Chondrocyte (in vitro differentiated cells): Measurements from ENCODE around the gene NSUN6. TPM values are rescaled to one million over a fixed set of nuclear protein-coding genes. Genes with fewer than 3 reads are reported as not detected.

Experiments used
- DNase-seq: peaks from one replicate; pipeline ENCODE4 v3.0.0; 2021; ENCODE audit warnings: mixed read lengths, low spot score
- H3K27ac Mint-ChIP-seq: one replicate; pipeline ENCODE4 v1.8.0; 2021; ENCODE audit warnings: mild to moderate bottlenecking, moderate library complexity, mixed read lengths; ENCODE audit not compliant: unreplicated experiment
- H3K27me3 Mint-ChIP-seq: 2 replicates; pipeline ENCODE4 v1.8.0; 2021; ENCODE audit warnings: low read depth, mixed read lengths
- H3K36me3 Mint-ChIP-seq: 2 replicates; pipeline ENCODE4 v1.8.0; 2021; ENCODE audit warnings: low read depth, mixed read lengths
- H3K4me1 Mint-ChIP-seq: 2 replicates; pipeline ENCODE4 v1.8.0; 2021; ENCODE audit warnings: low read depth, mild to moderate bottlenecking, mixed read lengths
- H3K4me3 Mint-ChIP-seq: one replicate; pipeline ENCODE4 v1.8.0; 2021; ENCODE audit warnings: mild to moderate bottlenecking, moderate library complexity, mixed read lengths; ENCODE audit not compliant: unreplicated experiment
- H3K9me3 Mint-ChIP-seq: 2 replicates; pipeline ENCODE4 v1.8.0; 2021; ENCODE audit warnings: low read depth, mixed read lengths
- CTCF ChIP-seq: fragments of 200-600 bp; sonication (generic); IDR thresholded peaks from 2 replicates; pipeline ENCODE4 v1.5.0; 2021; ENCODE audit warnings: antibody characterized with exemption, mild to moderate bottlenecking, moderate library complexity
- total RNA-seq: library from RNA; stranded (reverse); gene quantifications from 3 replicates; pipeline ENCODE4 v1.2.1, GENCODE V29; 2021

The NSUN6 gene
- total RNA-seq, 1 donor from 2014 or later, result 3.3 TPM

GRCh38 chr10:18687706-18688105 lies 36.3 kb upstream of the NSUN6 start:
- Mint-ChIP-seq H3K27ac (no peak overlapping the region), H3K27me3 (no peaks in the 10 kb centered on the region), H3K4me3 (no peak overlapping the region), H3K36me3 (peaks cover 2% of the 10 kb centered on the region), H3K4me1 (no peaks in the 10 kb centered on the region), H3K9me3 (no peaks in the 10 kb centered on the region)
- DNase-seq, result no peak
- no peak for TF ChIP-seq CTCF

- H3K27ac Mint-ChIP-seq, result no peak overlapping the region
- no peaks in the 10 kb centered on the region for H3K27me3 Mint-ChIP-seq
- no peaks in the 10 kb centered on the region for H3K9me3 Mint-ChIP-seq
- H3K4me3 Mint-ChIP-seq, result no peak overlapping the region
- H3K36me3 Mint-ChIP-seq, result peaks cover 2% of the 10 kb centered on the region
- no peak for TF ChIP-seq CTCF
- H3K4me1 Mint-ChIP-seq, result peaks cover 5% of the 10 kb centered on the region
- DNase-seq, result no peak
Observed at GRCh38 chr10:18687195-18687594, 35.8 kb upstream of the NSUN6 start.

GRCh38 chr10:18685555-18685954 lies 34.2 kb upstream of the NSUN6 start:
- Mint-ChIP-seq H3K27me3 (no peaks in the 10 kb centered on the region), H3K27ac (no peak overlapping the region), H3K36me3 (peaks cover 2% of the 10 kb centered on the region), H3K9me3 (no peaks in the 10 kb centered on the region), H3K4me3 (no peak overlapping the region), H3K4me1 (peaks cover 21% of the 10 kb centered on the region)
- TF ChIP-seq CTCF, result no peak
- no peak for DNase-seq

GRCh38 chr10:18684953-18685352 lies 33.6 kb upstream of the NSUN6 start:
- Mint-ChIP-seq H3K4me1 (peaks cover 21% of the 10 kb centered on the region), H3K9me3 (no peaks in the 10 kb centered on the region), H3K27ac (no peak overlapping the region), H3K27me3 (no peaks in the 10 kb centered on the region), H3K4me3 (no peak overlapping the region), H3K36me3 (peaks cover 2% of the 10 kb centered on the region)
- TF ChIP-seq CTCF, result no peak
- DNase-seq, result no peak

- H3K27ac Mint-ChIP-seq, result no peak overlapping the region
- no peak for DNase-seq
- peaks cover 21% of the 10 kb centered on the region for H3K4me1 Mint-ChIP-seq
Observed at GRCh38 chr10:18684416-18684815, 33.0 kb upstream of the NSUN6 start.

More at GRCh38 chr10:18684416-18684815, 33.0 kb upstream of the NSUN6 start:
- no peaks in the 10 kb centered on the region for H3K27me3 Mint-ChIP-seq
- H3K36me3 Mint-ChIP-seq, result peaks cover 2% of the 10 kb centered on the region
- no peak overlapping the region for H3K4me3 Mint-ChIP-seq
- H3K9me3 Mint-ChIP-seq, result no peaks in the 10 kb centered on the region
- TF ChIP-seq CTCF, result no peak
